GM12875 (cell line): Measurements from ENCODE around the gene HBG1.

ENCODE experiments used
- H3K4me3 ChIP-seq: one replicate; pipeline ENCODE4 v1.5.1; 2011; ENCODE audit warnings: low read depth, low read length, control low read depth
- TF ChIP-seq, protein P1 (sequence below): IDR thresholded peaks from 2 replicates; pipeline ENCODE4 v1.5.1; 2011; ENCODE audit warnings: low read depth, mild to moderate bottlenecking, control low read depth, inconsistent platforms, low read length, moderate library complexity, borderline replicate concordance; ENCODE audit not compliant: insufficient read depth

The HBG1 gene

DNA sequence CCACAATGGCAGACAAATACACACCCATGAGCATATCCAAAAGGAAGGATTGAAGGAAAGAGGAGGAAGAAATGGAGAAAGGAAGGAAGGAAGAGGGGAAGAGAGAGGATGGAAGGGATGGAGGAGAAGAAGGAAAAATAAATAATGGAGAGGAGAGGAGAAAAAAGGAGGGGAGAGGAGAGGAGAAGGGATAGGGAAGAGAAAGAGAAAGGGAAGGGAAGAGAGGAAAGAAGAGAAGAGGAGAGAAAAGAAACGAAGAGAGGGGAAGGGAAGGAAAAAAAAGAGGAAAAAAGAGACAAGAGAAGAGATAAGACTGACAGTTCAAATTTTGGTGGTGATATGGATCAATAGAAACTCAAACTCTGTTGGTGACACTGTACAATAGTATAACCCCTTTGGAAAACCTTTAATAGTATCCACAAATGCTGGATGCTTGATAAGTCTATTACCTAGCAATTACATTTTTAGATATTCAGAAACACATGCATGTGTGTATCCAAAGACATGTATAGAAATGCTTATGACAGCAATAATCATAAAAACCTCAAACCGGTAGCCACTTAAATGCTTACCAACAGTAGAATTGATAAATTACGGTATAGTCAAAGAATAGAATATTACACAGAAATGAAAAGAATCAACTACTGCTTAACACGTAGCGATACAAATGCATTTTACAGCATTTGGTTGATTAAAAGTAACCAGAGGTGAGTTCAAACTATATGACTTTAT, 14.1 kb downstream of the HBG1 start:
- no peak overlapping the region for H3K4me3 ChIP-seq
- TF ChIP-seq, protein P1, sequence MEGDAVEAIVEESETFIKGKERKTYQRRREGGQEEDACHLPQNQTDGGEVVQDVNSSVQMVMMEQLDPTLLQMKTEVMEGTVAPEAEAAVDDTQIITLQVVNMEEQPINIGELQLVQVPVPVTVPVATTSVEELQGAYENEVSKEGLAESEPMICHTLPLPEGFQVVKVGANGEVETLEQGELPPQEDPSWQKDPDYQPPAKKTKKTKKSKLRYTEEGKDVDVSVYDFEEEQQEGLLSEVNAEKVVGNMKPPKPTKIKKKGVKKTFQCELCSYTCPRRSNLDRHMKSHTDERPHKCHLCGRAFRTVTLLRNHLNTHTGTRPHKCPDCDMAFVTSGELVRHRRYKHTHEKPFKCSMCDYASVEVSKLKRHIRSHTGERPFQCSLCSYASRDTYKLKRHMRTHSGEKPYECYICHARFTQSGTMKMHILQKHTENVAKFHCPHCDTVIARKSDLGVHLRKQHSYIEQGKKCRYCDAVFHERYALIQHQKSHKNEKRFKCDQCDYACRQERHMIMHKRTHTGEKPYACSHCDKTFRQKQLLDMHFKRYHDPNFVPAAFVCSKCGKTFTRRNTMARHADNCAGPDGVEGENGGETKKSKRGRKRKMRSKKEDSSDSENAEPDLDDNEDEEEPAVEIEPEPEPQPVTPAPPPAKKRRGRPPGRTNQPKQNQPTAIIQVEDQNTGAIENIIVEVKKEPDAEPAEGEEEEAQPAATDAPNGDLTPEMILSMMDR = no peak

DNA sequence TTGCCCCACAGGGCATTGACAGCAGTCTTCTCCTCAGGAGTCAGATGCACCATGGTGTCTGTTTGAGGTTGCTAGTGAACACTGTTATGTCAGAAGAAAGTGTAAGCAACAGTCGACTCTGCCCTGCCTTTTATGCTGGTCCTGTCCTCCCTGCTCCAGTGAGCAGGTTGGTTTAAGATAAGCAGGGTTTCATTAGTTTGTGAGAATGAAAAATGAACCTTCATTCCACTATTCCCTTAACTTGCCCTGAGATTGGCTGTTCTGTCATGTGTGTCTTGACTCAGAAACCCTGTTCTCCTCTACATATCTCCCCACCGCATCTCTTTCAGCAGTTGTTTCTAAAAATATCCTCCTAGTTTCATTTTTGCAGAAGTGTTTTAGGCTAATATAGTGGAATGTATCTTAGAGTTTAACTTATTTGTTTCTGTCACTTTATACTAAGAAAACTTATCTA, 15.2 kb downstream of the HBG1 start, which contains the start of gene HBD:
Gene HBD (minus strand): TSS at position 103 of the 454 bp plus-strand sequence. CDS start 50 bp downstream, at position 53.
- TF ChIP-seq, protein P1 = no peak
- no peak within 1 kb of the TSS for H3K4me3 ChIP-seq

DNA sequence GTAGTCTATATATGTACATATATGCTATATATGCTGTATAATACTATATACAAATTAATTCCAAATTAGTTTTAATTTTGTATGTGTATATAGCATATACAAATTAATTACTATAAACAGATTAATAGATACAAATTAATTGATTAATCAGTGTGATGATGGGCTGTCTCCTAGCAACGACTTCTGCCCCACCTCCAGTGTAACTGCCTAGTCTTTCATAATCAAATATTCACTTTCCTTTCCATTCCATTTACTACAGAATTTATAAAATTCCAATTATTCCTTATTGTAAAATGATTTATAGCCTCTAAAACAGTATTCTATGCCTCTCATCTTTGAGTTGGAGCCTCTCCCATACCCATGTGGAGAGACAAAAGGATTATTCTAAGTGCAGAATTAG, 16.4 kb downstream of the HBG1 start:
- TF ChIP-seq, protein P1 = no peak
- H3K4me3 ChIP-seq = no peak overlapping the region

DNA sequence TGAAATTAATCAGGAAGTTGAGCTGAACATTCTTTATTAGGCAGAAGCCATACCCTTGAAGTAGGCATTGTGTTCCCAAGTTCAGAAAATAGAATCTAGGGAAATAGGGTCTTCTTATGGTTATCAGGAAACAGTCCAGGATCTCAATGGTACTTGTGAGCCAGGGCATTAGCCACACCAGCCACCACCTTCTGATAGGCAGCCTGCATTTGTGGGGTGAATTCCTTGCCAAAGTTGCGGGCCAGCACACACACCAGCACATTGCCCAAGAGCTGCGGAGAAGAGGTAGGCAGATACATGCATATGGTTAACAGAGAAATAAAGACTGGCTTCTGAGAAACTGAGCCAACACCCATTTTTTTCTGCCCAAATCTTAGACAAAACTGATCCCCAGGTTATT, 16.8 kb downstream of the HBG1 start:
- no peak overlapping the region for H3K4me3 ChIP-seq
- TF ChIP-seq, protein P1 = no peak

DNA sequence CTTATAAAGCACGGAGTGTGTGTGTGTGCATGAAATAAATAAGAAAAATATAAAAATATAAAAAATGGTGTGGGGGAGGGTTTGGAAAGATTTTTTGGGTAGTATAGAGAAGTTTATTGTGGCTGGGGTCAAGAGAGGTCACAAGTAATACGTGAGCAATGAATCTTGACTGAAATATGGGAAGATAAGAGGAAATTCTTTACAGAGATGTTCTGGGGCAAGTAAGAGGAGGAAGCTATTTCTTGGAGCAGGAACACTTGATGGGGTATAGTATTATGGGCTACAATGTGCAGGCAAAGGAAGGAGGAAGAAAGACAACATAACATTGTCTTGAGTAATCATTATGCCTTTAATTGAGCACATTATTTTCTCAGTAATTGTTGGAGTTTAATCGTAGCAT, 17.5 kb downstream of the HBG1 start:
- no peak overlapping the region for H3K4me3 ChIP-seq

DNA sequence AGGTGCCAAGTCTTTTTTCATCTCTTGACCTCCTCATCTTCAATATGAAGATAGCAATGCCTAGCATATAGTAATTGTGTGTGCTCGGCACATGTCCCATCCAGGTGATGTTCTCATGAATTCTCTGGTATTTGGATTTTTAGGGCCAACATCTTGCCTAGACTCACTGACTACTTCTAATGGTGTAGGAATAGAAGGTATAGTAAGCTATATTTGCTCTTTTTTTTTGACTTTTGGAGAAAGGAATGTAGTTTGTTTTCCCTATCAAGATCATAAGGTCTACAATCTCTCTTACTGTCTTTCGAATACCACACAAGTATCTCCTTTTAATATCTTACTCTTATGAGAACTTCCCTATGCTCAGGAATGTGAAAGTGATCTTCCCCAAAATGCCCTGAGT, 18.5 kb downstream of the HBG1 start:
- TF ChIP-seq, protein P1 = no peak

More for the DNA sequence above, 17.5 kb downstream of the HBG1 start:
- TF ChIP-seq, protein P1 = no peak

DNA sequence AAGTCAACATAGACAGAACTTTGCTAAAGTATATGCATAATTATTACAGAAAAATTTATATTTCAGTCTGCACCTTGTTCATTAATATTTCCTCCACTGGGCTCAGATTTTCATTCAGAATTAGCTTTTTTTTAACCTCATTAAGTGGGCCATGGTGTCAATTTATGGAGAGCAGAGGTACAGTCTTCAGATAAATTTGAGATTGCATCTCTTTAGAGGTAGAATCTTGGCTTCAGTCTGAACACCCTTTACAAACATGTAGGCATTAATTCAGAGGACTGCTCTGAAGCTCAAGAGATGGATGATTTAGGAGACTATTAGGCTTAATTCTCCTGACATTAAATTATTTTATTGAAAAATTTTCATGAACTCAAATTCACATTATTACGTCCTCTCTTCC, 19.4 kb downstream of the HBG1 start:
- H3K4me3 ChIP-seq = no peak overlapping the region
- TF ChIP-seq, protein P1 = no peak

More for the DNA sequence above, 18.5 kb downstream of the HBG1 start:
- H3K4me3 ChIP-seq = no peak overlapping the region
